Neural crest cell (in vitro differentiated cells): ENCODE results near the gene DNASE2B. TPM values are rescaled to one million over a fixed set of nuclear protein-coding genes. Genes with fewer than 3 reads are reported as not detected.

Source experiments
- DNase-seq: peaks from one replicate; pipeline ENCODE4 v3.0.0; 2021; ENCODE audit warnings: low read depth, mixed read lengths, low spot score
- H3K27ac Mint-ChIP-seq: one replicate; pipeline ENCODE4 v1.8.0; 2021; ENCODE audit warnings: mild to moderate bottlenecking, mixed read lengths; ENCODE audit not compliant: unreplicated experiment
- H3K27me3 Mint-ChIP-seq: 2 replicates; pipeline ENCODE4 v1.8.0; 2021; ENCODE audit warnings: low read depth, mild to moderate bottlenecking, mixed read lengths
- H3K36me3 Mint-ChIP-seq: 2 replicates; pipeline ENCODE4 v1.8.0; 2021; ENCODE audit warnings: low read depth, mild to moderate bottlenecking, mixed read lengths
- H3K4me1 Mint-ChIP-seq: 2 replicates; pipeline ENCODE4 v1.8.0; 2021; ENCODE audit warnings: mixed read lengths
- H3K4me3 Mint-ChIP-seq: one replicate; pipeline ENCODE4 v1.8.0; 2021; ENCODE audit warnings: mild to moderate bottlenecking, mixed read lengths
- H3K9me3 Mint-ChIP-seq: 2 replicates; pipeline ENCODE4 v1.8.0; 2021; ENCODE audit warnings: mixed read lengths
- total RNA-seq: library from RNA; stranded (reverse); gene quantifications from 2 replicates; pipeline ENCODE4 v1.2.1, GENCODE V29; 2021
- TF ChIP-seq, protein P1 (sequence below): fragments of 200-600 bp; sonication (generic); conservative IDR thresholded peaks from 2 replicates; pipeline ENCODE4 v1.5.0; 2021; ENCODE audit warnings: antibody characterized with exemption, mild to moderate bottlenecking

DNASE2B gene
- total RNA-seq, 1 donor from 2014 or later = not detected

GRCh38 chr1:84422909-84423308 is 24.6 kb downstream of the DNASE2B start:
- no peaks in the 10 kb centered on the region for H3K27me3 Mint-ChIP-seq
- H3K4me3 Mint-ChIP-seq = no peak overlapping the region
- no peaks in the 10 kb centered on the region for H3K36me3 Mint-ChIP-seq
- no peaks in the 10 kb centered on the region for H3K9me3 Mint-ChIP-seq
- TF ChIP-seq, protein P1, sequence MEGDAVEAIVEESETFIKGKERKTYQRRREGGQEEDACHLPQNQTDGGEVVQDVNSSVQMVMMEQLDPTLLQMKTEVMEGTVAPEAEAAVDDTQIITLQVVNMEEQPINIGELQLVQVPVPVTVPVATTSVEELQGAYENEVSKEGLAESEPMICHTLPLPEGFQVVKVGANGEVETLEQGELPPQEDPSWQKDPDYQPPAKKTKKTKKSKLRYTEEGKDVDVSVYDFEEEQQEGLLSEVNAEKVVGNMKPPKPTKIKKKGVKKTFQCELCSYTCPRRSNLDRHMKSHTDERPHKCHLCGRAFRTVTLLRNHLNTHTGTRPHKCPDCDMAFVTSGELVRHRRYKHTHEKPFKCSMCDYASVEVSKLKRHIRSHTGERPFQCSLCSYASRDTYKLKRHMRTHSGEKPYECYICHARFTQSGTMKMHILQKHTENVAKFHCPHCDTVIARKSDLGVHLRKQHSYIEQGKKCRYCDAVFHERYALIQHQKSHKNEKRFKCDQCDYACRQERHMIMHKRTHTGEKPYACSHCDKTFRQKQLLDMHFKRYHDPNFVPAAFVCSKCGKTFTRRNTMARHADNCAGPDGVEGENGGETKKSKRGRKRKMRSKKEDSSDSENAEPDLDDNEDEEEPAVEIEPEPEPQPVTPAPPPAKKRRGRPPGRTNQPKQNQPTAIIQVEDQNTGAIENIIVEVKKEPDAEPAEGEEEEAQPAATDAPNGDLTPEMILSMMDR = no peak
- DNase-seq = no peak
- no peak overlapping the region for H3K27ac Mint-ChIP-seq
- H3K4me1 Mint-ChIP-seq = no peaks in the 10 kb centered on the region

DNA sequence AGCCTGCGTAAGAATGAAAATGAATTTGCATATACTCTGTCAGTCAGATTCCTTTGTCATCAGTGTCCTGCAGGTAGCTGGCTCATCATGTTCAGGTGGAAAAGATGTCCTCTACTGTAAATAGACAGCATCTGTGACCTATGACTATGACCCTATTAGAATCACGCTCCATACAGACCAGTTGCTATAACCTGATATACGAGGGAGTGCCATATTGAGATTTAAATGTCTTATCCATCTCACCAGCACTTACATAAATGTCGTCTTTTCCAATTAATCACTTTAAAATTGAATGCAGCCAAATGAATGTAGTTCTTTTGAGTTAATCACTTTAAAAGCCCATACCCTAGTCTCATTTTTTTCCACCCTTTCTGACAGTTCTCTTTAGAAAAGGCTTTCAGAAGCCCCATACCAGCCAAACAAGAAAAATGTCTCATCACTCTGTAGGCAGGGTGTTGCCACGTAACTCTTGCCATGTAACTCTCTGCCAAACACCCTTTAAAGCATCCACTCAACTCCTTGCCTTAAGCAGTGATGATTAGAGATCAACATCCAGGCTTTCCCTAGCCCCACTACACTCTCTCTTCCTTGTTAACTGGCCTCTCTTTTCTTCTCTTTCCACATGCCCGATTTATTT is 26.3 kb downstream of the DNASE2B start:
- H3K27ac Mint-ChIP-seq = no peak overlapping the region
- H3K36me3 Mint-ChIP-seq = peaks cover 1% of the 10 kb centered on the region
- TF ChIP-seq, protein P1 = no peak
- DNase-seq = no peak
- H3K27me3 Mint-ChIP-seq = no peaks in the 10 kb centered on the region
- peaks cover 8% of the 10 kb centered on the region for H3K9me3 Mint-ChIP-seq
- peaks cover 5% of the 10 kb centered on the region for H3K4me1 Mint-ChIP-seq
- no peak overlapping the region for H3K4me3 Mint-ChIP-seq

DNA sequence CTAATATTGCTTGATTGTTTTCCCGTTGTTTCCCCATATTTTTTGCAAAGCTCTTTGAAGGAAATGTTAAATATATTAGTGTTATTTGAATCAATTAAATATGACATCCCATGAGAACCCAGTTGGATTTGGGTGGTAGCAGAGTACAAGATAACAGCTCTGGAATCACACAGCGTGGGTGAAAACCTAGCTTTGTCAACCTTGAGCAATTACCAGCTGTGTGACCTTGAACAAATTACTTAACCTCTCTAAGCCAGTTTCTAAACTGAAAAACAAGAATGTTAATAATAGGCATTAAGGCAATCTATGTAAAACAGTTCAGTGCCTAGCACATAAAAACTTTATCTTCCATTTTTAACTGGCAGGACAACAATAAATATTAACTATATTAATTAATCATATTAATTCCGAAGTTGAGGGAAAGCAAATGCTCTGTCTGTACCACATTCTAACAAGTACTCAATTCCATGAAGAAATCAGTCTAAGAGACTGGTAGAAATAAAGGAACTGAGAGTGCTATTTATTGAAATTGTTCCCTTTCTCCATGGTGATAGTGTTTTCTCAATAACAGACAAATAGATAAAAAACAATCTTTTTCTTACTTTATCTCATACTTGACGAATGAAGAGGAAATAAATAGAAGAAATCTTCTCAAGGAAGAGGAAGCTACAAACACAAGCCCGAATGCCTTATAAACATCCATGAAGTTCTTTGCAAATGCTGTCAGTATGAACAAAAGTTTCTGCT is 27.0 kb downstream of the DNASE2B start:
- Mint-ChIP-seq H3K9me3 (peaks cover 12% of the 10 kb centered on the region), H3K36me3 (peaks cover 4% of the 10 kb centered on the region), H3K4me1 (peaks cover 5% of the 10 kb centered on the region), H3K27ac (no peak overlapping the region), H3K27me3 (no peaks in the 10 kb centered on the region), H3K4me3 (no peak overlapping the region)
- DNase-seq = no peak
- TF ChIP-seq, protein P1 = no peak

DNA sequence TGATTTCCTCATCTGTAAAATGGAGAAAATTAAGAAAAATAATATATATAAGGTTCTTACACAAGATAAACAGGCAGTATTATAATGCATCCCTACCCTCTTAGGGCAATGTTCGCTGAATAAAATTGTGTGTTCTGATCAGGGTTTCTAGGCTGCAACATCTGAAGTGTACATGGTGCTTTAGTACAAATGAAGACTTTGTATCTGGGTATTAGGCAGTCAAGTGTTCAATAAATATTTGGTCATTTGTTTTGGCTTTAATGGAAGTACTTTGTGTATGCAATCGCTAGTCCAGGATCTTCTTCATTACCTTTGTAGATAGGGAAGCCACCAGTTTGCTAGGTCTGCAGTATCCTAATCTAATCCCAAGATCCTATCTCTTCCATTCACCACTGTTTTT is 28.1 kb downstream of the DNASE2B start:
- peaks cover 5% of the 10 kb centered on the region for H3K4me1 Mint-ChIP-seq
- H3K4me3 Mint-ChIP-seq = no peak overlapping the region
- DNase-seq = no peak
- peaks cover 16% of the 10 kb centered on the region for H3K9me3 Mint-ChIP-seq
- TF ChIP-seq, protein P1 = no peak
- no peak overlapping the region for H3K27ac Mint-ChIP-seq
- peaks cover 4% of the 10 kb centered on the region for H3K36me3 Mint-ChIP-seq
- H3K27me3 Mint-ChIP-seq = no peaks in the 10 kb centered on the region

- H3K4me3 Mint-ChIP-seq = no peak overlapping the region
- peaks cover 4% of the 10 kb centered on the region for H3K36me3 Mint-ChIP-seq
- no peaks in the 10 kb centered on the region for H3K27me3 Mint-ChIP-seq
- peaks cover 5% of the 10 kb centered on the region for H3K4me1 Mint-ChIP-seq
- peak overlapping the region; percentile 84 for H3K27ac Mint-ChIP-seq
- H3K9me3 Mint-ChIP-seq = peaks cover 16% of the 10 kb centered on the region
- DNase-seq = no peak
- TF ChIP-seq, protein P1 = no peak
Measured at GRCh38 chr1:84427250-84428188, 29.2 kb downstream of the DNASE2B start.
